ENCODE measurements around the gene EVC2.

DNA sequence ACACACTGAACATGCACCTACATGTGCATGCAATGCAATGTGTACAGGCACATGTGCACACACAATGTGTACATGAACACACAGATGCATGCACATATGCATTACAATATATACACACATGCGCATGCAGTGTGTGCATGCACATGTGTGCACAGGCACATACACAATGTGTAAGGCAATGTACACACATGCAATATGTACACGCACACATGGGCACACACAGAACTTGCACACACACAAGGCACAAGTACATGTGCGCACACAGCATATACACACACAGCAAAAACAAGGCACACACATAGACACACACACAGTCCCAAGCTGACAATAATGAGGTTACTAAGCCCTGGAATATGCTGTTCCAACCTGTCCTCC lies 76.3 kb downstream of the EVC2 start:
- TF ChIP-seq, protein P1, sequence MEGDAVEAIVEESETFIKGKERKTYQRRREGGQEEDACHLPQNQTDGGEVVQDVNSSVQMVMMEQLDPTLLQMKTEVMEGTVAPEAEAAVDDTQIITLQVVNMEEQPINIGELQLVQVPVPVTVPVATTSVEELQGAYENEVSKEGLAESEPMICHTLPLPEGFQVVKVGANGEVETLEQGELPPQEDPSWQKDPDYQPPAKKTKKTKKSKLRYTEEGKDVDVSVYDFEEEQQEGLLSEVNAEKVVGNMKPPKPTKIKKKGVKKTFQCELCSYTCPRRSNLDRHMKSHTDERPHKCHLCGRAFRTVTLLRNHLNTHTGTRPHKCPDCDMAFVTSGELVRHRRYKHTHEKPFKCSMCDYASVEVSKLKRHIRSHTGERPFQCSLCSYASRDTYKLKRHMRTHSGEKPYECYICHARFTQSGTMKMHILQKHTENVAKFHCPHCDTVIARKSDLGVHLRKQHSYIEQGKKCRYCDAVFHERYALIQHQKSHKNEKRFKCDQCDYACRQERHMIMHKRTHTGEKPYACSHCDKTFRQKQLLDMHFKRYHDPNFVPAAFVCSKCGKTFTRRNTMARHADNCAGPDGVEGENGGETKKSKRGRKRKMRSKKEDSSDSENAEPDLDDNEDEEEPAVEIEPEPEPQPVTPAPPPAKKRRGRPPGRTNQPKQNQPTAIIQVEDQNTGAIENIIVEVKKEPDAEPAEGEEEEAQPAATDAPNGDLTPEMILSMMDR (IDR thresholded peaks at IDR 0.05; ENCODE audit: low read length): no peak
- TF ChIP-seq EZH2 (optimal IDR thresholded peaks at IDR 0.05; ENCODE audit: low read depth, low read length) (no peak), EZH2phosphoT487 (IDR thresholded peaks at IDR 0.05; ENCODE audit: low read length) (no peak)

All from MM.1S (cell line).